GM23248 (cell line): ENCODE measurements around the gene ADAD2. TPM values are rescaled to one million over a fixed set of nuclear protein-coding genes. Genes with fewer than 3 reads are reported as not detected.

ENCODE experiments used
- DNase-seq: peaks from one replicate; pipeline ENCODE4 v3.0.0-alpha.2; 2015
- H2AFZ ChIP-seq: fragments of 200-600 bp; sonication (generic); 2 replicates; pipeline ENCODE4 v1.6.1; 2016; ENCODE audit warnings: antibody characterized with exemption
- H3F3A ChIP-seq: fragments of 200-600 bp; sonication (generic); 2 replicates; pipeline ENCODE4 v1.6.1; 2016; ENCODE audit warnings: mild to moderate bottlenecking, antibody characterized with exemption, mixed run types; ENCODE audit not compliant: insufficient read depth
- H3K27ac ChIP-seq: fragments of 200-600 bp; sonication (generic); 2 replicates; pipeline ENCODE4 v1.5.1; 2016; ENCODE audit warnings: mild to moderate bottlenecking
- H3K27me3 ChIP-seq: fragments of 200-600 bp; sonication (generic); replicated peaks from 2 replicates; pipeline ENCODE4 v1.6.1; 2016; ENCODE audit warnings: mild to moderate bottlenecking; ENCODE audit not compliant: insufficient read depth
- H3K36me3 ChIP-seq: fragments of 200-600 bp; sonication (generic); 2 replicates; pipeline ENCODE4 v1.6.1; 2016; ENCODE audit warnings: low read depth, mild to moderate bottlenecking
- H3K4me1 ChIP-seq: fragments of 200-600 bp; sonication (generic); 2 replicates; pipeline ENCODE4 v1.6.1; 2016; ENCODE audit warnings: mild to moderate bottlenecking; ENCODE audit not compliant: insufficient read depth
- H3K4me2 ChIP-seq: fragments of 200-600 bp; sonication (generic); one replicate; pipeline ENCODE4 v1.6.1; 2016; ENCODE audit warnings: mild to moderate bottlenecking; ENCODE audit not compliant: unreplicated experiment
- H3K4me3 ChIP-seq: fragments of 200-600 bp; sonication (generic); 2 replicates; pipeline ENCODE4 v1.5.1; 2016; ENCODE audit warnings: mild to moderate bottlenecking
- H3K79me2 ChIP-seq: fragments of 200-600 bp; sonication (generic); 2 replicates; pipeline ENCODE4 v1.6.1; 2016; ENCODE audit warnings: mild to moderate bottlenecking; ENCODE audit not compliant: insufficient read depth
- H3K9ac ChIP-seq: fragments of 200-600 bp; sonication (generic); 2 replicates; pipeline ENCODE4 v1.6.1; 2016; ENCODE audit warnings: mild to moderate bottlenecking
- H3K9me2 ChIP-seq: fragments of 200-600 bp; sonication (generic); 2 replicates; pipeline ENCODE4 v1.6.1; 2016; ENCODE audit warnings: mixed run types, mild to moderate bottlenecking, moderate library complexity; ENCODE audit not compliant: insufficient read depth
- H3K9me3 ChIP-seq: fragments of 200-600 bp; sonication (generic); one replicate; pipeline ENCODE4 v1.6.1; 2017; ENCODE audit warnings: low read depth
- H4K20me1 ChIP-seq: fragments of 200-600 bp; sonication (generic); 2 replicates; pipeline ENCODE4 v1.6.0; 2016; ENCODE audit not compliant: insufficient read depth
- EZH2 ChIP-seq: fragments of 200-600 bp; sonication (generic); IDR thresholded peaks from 2 replicates; pipeline ENCODE4 v1.6.1; 2018; ENCODE audit warnings: antibody characterized with exemption, mild to moderate bottlenecking; ENCODE audit not compliant: insufficient read depth, poor library complexity, severe bottlenecking
- EZH2phosphoT487 ChIP-seq: fragments of 200-600 bp; sonication (generic); IDR thresholded peaks from 2 replicates; pipeline ENCODE4 v1.6.1; 2018; ENCODE audit warnings: antibody characterized with exemption, moderate library complexity, mild to moderate bottlenecking, low read depth; ENCODE audit not compliant: insufficient read depth
- WGBS, 2 experiments: methylation state at CpG; one replicate each; pipeline ENCODE4 v1.1.6; 2015 to 2017; ENCODE audit warnings: low lambda C conversion rate in 2 of 2, low coverage in 1 of 2; ENCODE audit errors: missing lambda C conversion rate in 2 of 2; 5-methylcytosine and 5-hydroxymethylcytosine counted together
- in situ Hi-C: fragments of 300-500 bp; cut with MboI; formaldehyde crosslinking; loops from 2 replicates; pipeline ENCODE4 v1.15.0; 2020
- polyA plus RNA-seq: library from polyadenylated mRNA; unstranded; fragments of >200 nt; fragmentation: Nextera tagmentation; extraction: Ambion mirVana; gene quantifications from 2 replicates; pipeline ENCODE4 v1.2.1, GENCODE V29; 2016
- total RNA-seq: library from RNA; depleted of rRNA; stranded (reverse); fragments of >200 nt; shearing (Covaris generic); gene quantifications from 2 replicates; pipeline ENCODE4 v1.2.3, GENCODE V29; 2014

ADAD2 gene
- total and polyA plus RNA-seq, 2 experiments from 2014 or later = not detected

GRCh38 chr16:84240455-84240854 is 49.5 kb downstream of the ADAD2 start:
- no peak overlapping the region for H3K9ac ChIP-seq
- no peaks in the 10 kb centered on the region for H3K4me1 ChIP-seq
- H3K9me3 ChIP-seq = no peaks in the 10 kb centered on the region
- no peaks in the 10 kb centered on the region for H3F3A ChIP-seq
- no peaks in the 10 kb centered on the region for H3K36me3 ChIP-seq
- H2AFZ ChIP-seq = no peak overlapping the region
- in situ Hi-C loops = no loop called here
- DNase-seq = no peak
- no peaks in the 10 kb centered on the region for H4K20me1 ChIP-seq
- no peaks in the 10 kb centered on the region for H3K79me2 ChIP-seq
- no peak overlapping the region for H3K27ac ChIP-seq
- H3K9me2 ChIP-seq = no peaks in the 10 kb centered on the region
- no peak overlapping the region for H3K4me2 ChIP-seq
- no peak overlapping the region for H3K4me3 ChIP-seq
- 69% methylated on average over 2 of the region's 2 CpGs for WGBS, 2 experiments
- H3K27me3 ChIP-seq = peaks cover 33% of the 10 kb centered on the region
- TF ChIP-seq EZH2 (no peak), EZH2phosphoT487 (no peak)

- Histone ChIP-seq H3K36me3 (no peaks in the 10 kb centered on the region), H3F3A (no peaks in the 10 kb centered on the region), H2AFZ (no peak overlapping the region), H3K4me1 (no peaks in the 10 kb centered on the region), H3K9me3 (no peaks in the 10 kb centered on the region), H3K79me2 (no peaks in the 10 kb centered on the region), H3K9ac (no peak overlapping the region), H3K27me3 (peaks cover 38% of the 10 kb centered on the region), H3K4me2 (no peak overlapping the region), H3K9me2 (no peaks in the 10 kb centered on the region), H3K4me3 (no peak overlapping the region), H3K27ac (no peak overlapping the region), H4K20me1 (no peaks in the 10 kb centered on the region)
- WGBS, 2 experiments = 11 to 15% methylated on average over 1 of the region's 1 CpG
- in situ Hi-C loops = no loop called here
- TF ChIP-seq EZH2 (no peak), EZH2phosphoT487 (no peak)
- no peak for DNase-seq
Measured at GRCh38 chr16:84241778-84242177, 50.8 kb downstream of the ADAD2 start.

GRCh38 chr16:84242839-84243238 is 51.9 kb downstream of the ADAD2 start:
- no peak for DNase-seq
- H3K4me2 ChIP-seq = no peak overlapping the region
- no peak overlapping the region for H2AFZ ChIP-seq
- peaks cover 35% of the 10 kb centered on the region for H3K27me3 ChIP-seq
- H3K36me3 ChIP-seq = no peaks in the 10 kb centered on the region
- H3K4me3 ChIP-seq = no peak overlapping the region
- no peaks in the 10 kb centered on the region for H3F3A ChIP-seq
- no peaks in the 10 kb centered on the region for H3K9me3 ChIP-seq
- no peaks in the 10 kb centered on the region for H4K20me1 ChIP-seq
- H3K79me2 ChIP-seq = no peaks in the 10 kb centered on the region
- WGBS, 2 experiments = 36 to 37% methylated on average over 9 of the region's 9 CpGs
- TF ChIP-seq EZH2 (no peak), EZH2phosphoT487 (no peak)
- no peak overlapping the region for H3K9ac ChIP-seq
- H3K4me1 ChIP-seq = peaks cover 6% of the 10 kb centered on the region; the same call in 1 of the 2 replicates
- H3K27ac ChIP-seq = no peak overlapping the region
- in situ Hi-C loops = no loop called here
- H3K9me2 ChIP-seq = no peaks in the 10 kb centered on the region

GRCh38 chr16:84243732-84244131 is 52.8 kb downstream of the ADAD2 start:
- no peak for TF ChIP-seq EZH2
- TF ChIP-seq EZH2phosphoT487 = no peak
- H4K20me1 ChIP-seq = no peaks in the 10 kb centered on the region
- H3K9me2 ChIP-seq = no peaks in the 10 kb centered on the region
- H3K79me2 ChIP-seq = no peaks in the 10 kb centered on the region
- WGBS, 2 experiments = 26 to 31% methylated on average over 1 of the region's 1 CpG
- H3K4me1 ChIP-seq = peaks cover 6% of the 10 kb centered on the region; the same call in 1 of the 2 replicates
- H3K27ac ChIP-seq = no peak overlapping the region
- no peak for DNase-seq
- in situ Hi-C loops = no loop called here
- H3K4me3 ChIP-seq = no peak overlapping the region
- peaks cover 32% of the 10 kb centered on the region for H3K27me3 ChIP-seq
- H3K36me3 ChIP-seq = no peaks in the 10 kb centered on the region
- no peak overlapping the region for H2AFZ ChIP-seq
- no peak overlapping the region for H3K9ac ChIP-seq
- no peak overlapping the region for H3K4me2 ChIP-seq
- no peaks in the 10 kb centered on the region for H3F3A ChIP-seq
- no peaks in the 10 kb centered on the region for H3K9me3 ChIP-seq

GRCh38 chr16:84244728-84245127 is 53.8 kb downstream of the ADAD2 start:
- 42 to 57% methylated on average over 2 of the region's 2 CpGs for WGBS, 2 experiments
- no peak overlapping the region for H3K27ac ChIP-seq
- H2AFZ ChIP-seq = no peak overlapping the region
- DNase-seq = no peak
- H3F3A ChIP-seq = no peaks in the 10 kb centered on the region
- H3K4me3 ChIP-seq = no peak overlapping the region
- in situ Hi-C loops = no loop called here
- no peaks in the 10 kb centered on the region for H3K36me3 ChIP-seq
- no peaks in the 10 kb centered on the region for H4K20me1 ChIP-seq
- no peaks in the 10 kb centered on the region for H3K79me2 ChIP-seq
- peaks cover 30% of the 10 kb centered on the region for H3K27me3 ChIP-seq
- no peaks in the 10 kb centered on the region for H3K9me3 ChIP-seq
- no peaks in the 10 kb centered on the region for H3K9me2 ChIP-seq
- TF ChIP-seq EZH2phosphoT487 (no peak), EZH2 (no peak)
- H3K9ac ChIP-seq = no peak overlapping the region
- no peak overlapping the region for H3K4me2 ChIP-seq
- H3K4me1 ChIP-seq = peaks cover 6% of the 10 kb centered on the region; the same call in 1 of the 2 replicates
